HEK293 (cell line): Measurements from ENCODE around the gene PRSS16.

ENCODE experiments used
- CTCF ChIA-PET: fragments of 350-600 bp; formaldehyde crosslinking; extraction: SDS; loops from one replicate; lab custom pipeline; 2021; ENCODE audit warnings: antibody characterized with exemption; lab: Yijun Ruan, JAX
- POLR2A ChIA-PET: fragments of 300-600 bp; formaldehyde crosslinking; extraction: SDS; loops from one replicate; lab custom pipeline; 2020; ENCODE audit warnings: antibody characterized with exemption, inconsistent platforms; lab: Yijun Ruan, JAX
- H3K27ac ChIP-seq: fragments of 200-500 bp; sonication (Bioruptor generic); 2 replicates; pipeline ENCODE4 v1.5.1; 2014; ENCODE audit warnings: low read depth, low read length, control low read depth, inconsistent platforms; ENCODE audit errors: extremely low read depth
- H3K36me3 ChIP-seq, 2 experiments: fragments of 200-500 bp in 1 of 2; sonication (Bioruptor generic) in 1 of 2; 1 replicate in 1 of 2; 2 replicates in 1 of 2; pipeline ENCODE4 v1.5.1; 2014 to 2017; ENCODE audit warnings: inconsistent platforms in 2 of 2, low read length in 2 of 2; ENCODE audit not compliant: control insufficient read depth in 2 of 2, insufficient read depth in 1 of 2
- H3K4me1 ChIP-seq: fragments of 200-500 bp; sonication (Bioruptor generic); 2 replicates; pipeline ENCODE4 v1.5.1; 2014; ENCODE audit warnings: mild to moderate bottlenecking, low read length, inconsistent platforms; ENCODE audit not compliant: control insufficient read depth, insufficient read depth
- H3K4me3 ChIP-seq: 2 replicates; pipeline ENCODE4 v1.5.1; 2011; ENCODE audit warnings: low read depth, mild to moderate bottlenecking, control low read depth, low read length, moderate library complexity
- H3K9me3 ChIP-seq: fragments of 200-500 bp; sonication (Bioruptor generic); 2 replicates; pipeline ENCODE4 v1.5.1; 2014; ENCODE audit warnings: low read depth, low read length, inconsistent platforms; ENCODE audit not compliant: control insufficient read depth, insufficient read depth
- IKZF3 ChIP-seq: fragments of 450-650 bp; IDR thresholded peaks from 2 replicates; pipeline ENCODE4 v1.5.0; 2018; ENCODE audit warnings: missing biosample characterization, mild to moderate bottlenecking, missing genetic modification characterization, moderate library complexity
- KLF17 ChIP-seq: fragments of 450-650 bp; formaldehyde crosslinking; IDR thresholded peaks from 2 replicates; pipeline ENCODE4 v1.5.1; 2016; ENCODE audit warnings: missing biosample characterization, missing genetic modification characterization
- PRDM10 ChIP-seq: fragments of 450-650 bp; formaldehyde crosslinking; IDR thresholded peaks from 2 replicates; pipeline ENCODE4 v1.5.1; 2016; ENCODE audit warnings: missing biosample characterization, missing genetic modification characterization
- REST ChIP-seq: fragments of 450-650 bp; formaldehyde crosslinking; IDR thresholded peaks from 2 replicates; pipeline ENCODE4 v1.5.1; 2016; ENCODE audit warnings: missing biosample characterization, missing genetic modification characterization
- TSHZ1 ChIP-seq: fragments of 450-650 bp; formaldehyde crosslinking; IDR thresholded peaks from 2 replicates; pipeline ENCODE4 v1.5.1; 2016; ENCODE audit warnings: missing biosample characterization, missing genetic modification characterization, borderline replicate concordance
- YY1 ChIP-seq: fragments of 450-650 bp; formaldehyde crosslinking; IDR thresholded peaks from 2 replicates; pipeline ENCODE4 v1.5.1; 2018; ENCODE audit warnings: missing biosample characterization, missing genetic modification characterization
- ZBTB11 ChIP-seq: fragments of 450-650 bp; formaldehyde crosslinking; conservative IDR thresholded peaks from 2 replicates; pipeline ENCODE4 v1.5.1; 2016; ENCODE audit warnings: low read depth, missing biosample characterization, missing genetic modification characterization
- ZBTB17 ChIP-seq: fragments of 450-650 bp; formaldehyde crosslinking; IDR thresholded peaks from 2 replicates; pipeline ENCODE4 v1.5.1; 2016; ENCODE audit warnings: missing biosample characterization, missing genetic modification characterization
- ZNF112 ChIP-seq: fragments of 450-650 bp; formaldehyde crosslinking; IDR thresholded peaks from 2 replicates; pipeline ENCODE4 v1.5.0; 2017; ENCODE audit warnings: missing biosample characterization, missing genetic modification characterization
- ZNF169 ChIP-seq: fragments of 450-650 bp; formaldehyde crosslinking; IDR thresholded peaks from 2 replicates; pipeline ENCODE4 v1.5.1; 2016; ENCODE audit warnings: missing biosample characterization, missing genetic modification characterization
- ZNF335 ChIP-seq: fragments of 450-650 bp; formaldehyde crosslinking; conservative IDR thresholded peaks from 2 replicates; pipeline ENCODE4 v1.5.1; 2016; ENCODE audit warnings: missing biosample characterization, missing genetic modification characterization
- ZNF426 ChIP-seq: fragments of 450-650 bp; formaldehyde crosslinking; IDR thresholded peaks from 2 replicates; pipeline ENCODE4 v1.5.1; 2017; ENCODE audit warnings: missing biosample characterization, missing genetic modification characterization, mild to moderate bottlenecking, inconsistent platforms, moderate library complexity
- ZNF530 ChIP-seq: fragments of 450-650 bp; formaldehyde crosslinking; IDR thresholded peaks from 2 replicates; pipeline ENCODE4 v1.5.1; 2016; ENCODE audit warnings: low read depth, missing biosample characterization, missing genetic modification characterization
- ZNF558 ChIP-seq: fragments of 450-650 bp; formaldehyde crosslinking; IDR thresholded peaks from 2 replicates; pipeline ENCODE4 v1.5.1; 2016; ENCODE audit warnings: missing biosample characterization, missing genetic modification characterization
- ZNF585B ChIP-seq: fragments of 450-650 bp; formaldehyde crosslinking; IDR thresholded peaks from 2 replicates; pipeline ENCODE4 v1.5.1; 2016; ENCODE audit warnings: missing biosample characterization, missing genetic modification characterization
- ZNF596 ChIP-seq: fragments of 450-650 bp; IDR thresholded peaks from 2 replicates; pipeline ENCODE4 v1.5.0; 2018; ENCODE audit warnings: missing biosample characterization, mild to moderate bottlenecking, missing genetic modification characterization, moderate library complexity
- TF ChIP-seq, protein P1 (sequence below): fragments of 450-650 bp; formaldehyde crosslinking; optimal IDR thresholded peaks from 2 replicates; pipeline ENCODE3; 2016; ENCODE audit warnings: missing biosample characterization, mild to moderate bottlenecking, missing genetic modification characterization
- TF ChIP-seq, protein P2 (sequence below): fragments of 450-650 bp; formaldehyde crosslinking; IDR thresholded peaks from 2 replicates; pipeline ENCODE4 v1.5.1; 2016; ENCODE audit warnings: missing biosample characterization, missing genetic modification characterization

PRSS16 gene

DNA sequence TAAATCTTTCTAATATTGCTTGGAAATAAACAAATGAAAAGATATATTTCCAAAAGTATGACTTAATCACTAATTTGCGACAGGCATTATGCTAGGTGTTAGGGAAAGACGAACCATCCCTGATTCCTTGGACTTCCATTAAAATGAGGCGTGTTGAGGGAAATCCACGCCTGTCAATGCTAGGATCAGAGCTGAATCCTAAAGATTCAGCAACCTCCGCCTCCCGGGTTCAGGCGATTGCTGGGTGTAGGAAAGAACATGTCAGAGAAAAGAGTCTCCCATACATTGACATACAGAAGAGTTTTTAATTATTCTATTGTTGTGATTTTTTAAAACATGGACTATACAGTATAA lies 16.8 kb upstream of the PRSS16 start (continued):
- TF ChIP-seq, protein P1, sequence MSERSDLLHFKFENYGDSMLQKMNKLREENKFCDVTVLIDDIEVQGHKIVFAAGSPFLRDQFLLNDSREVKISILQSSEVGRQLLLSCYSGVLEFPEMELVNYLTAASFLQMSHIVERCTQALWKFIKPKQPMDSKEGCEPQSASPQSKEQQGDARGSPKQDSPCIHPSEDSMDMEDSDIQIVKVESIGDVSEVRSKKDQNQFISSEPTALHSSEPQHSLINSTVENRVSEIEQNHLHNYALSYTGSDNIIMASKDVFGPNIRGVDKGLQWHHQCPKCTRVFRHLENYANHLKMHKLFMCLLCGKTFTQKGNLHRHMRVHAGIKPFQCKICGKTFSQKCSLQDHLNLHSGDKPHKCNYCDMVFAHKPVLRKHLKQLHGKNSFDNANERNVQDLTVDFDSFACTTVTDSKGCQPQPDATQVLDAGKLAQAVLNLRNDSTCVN (tag by site-specific recombination) = no peak
- TF ChIP-seq ZNF530 (no peak), PRDM10 (tag by site-specific recombination) (no peak; the same call in 1 of the 2 replicates), ZNF335 (tag by site-specific recombination) (peak; percentile 60; the same call in 1 of the 2 replicates), IKZF3 (tag by site-specific recombination) (peak; percentile 86), ZNF169 (tag by site-specific recombination) (no peak), ZNF112 (tag by site-specific recombination) (no peak), ZNF558 (tag by site-specific recombination) (peak; percentile 7; the same call in 1 of the 2 replicates), ZBTB11 (tag by site-specific recombination) (peak; percentile 13; the same call in 1 of the 2 replicates)
- TF ChIP-seq, protein P2, sequence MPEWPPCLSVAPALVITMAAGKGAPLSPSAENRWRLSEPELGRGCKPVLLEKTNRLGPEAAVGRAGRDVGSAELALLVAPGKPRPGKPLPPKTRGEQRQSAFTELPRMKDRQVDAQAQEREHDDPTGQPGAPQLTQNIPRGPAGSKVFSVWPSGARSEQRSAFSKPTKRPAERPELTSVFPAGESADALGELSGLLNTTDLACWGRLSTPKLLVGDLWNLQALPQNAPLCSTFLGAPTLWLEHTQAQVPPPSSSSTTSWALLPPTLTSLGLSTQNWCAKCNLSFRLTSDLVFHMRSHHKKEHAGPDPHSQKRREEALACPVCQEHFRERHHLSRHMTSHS = no peak

GRCh38 chr6:27234576-27234975 lies 12.9 kb upstream of the PRSS16 start:
- no peak overlapping the region for H3K27ac ChIP-seq
- H3K4me1 ChIP-seq = no peaks in the 10 kb centered on the region
- no peaks in the 10 kb centered on the region for H3K36me3 ChIP-seq
- ChIA-PET CTCF (interaction anchor here (0.6 to 2.4 kb wide), 7 partner anchors 17 to 383 kb away, joined by 3 to 12 read pairs (median 3); no protein-coding TSS in a partner anchor), POLR2A (interaction anchor here (1.0 kb wide), 1 partner anchor 17 kb away, joined by 3 read pairs; no protein-coding TSS in a partner anchor)
- no peaks in the 10 kb centered on the region for H3K9me3 ChIP-seq
- H3K4me3 ChIP-seq = peak overlapping the region; percentile 50
- TF ChIP-seq KLF17 (tag by site-specific recombination) (no peak), ZNF585B (tag by site-specific recombination) (no peak), ZNF426 (tag by site-specific recombination) (no peak), TSHZ1 (tag by site-specific recombination) (no peak), REST (tag by site-specific recombination) (no peak), ZNF596 (tag by site-specific recombination) (no peak), YY1 (tag by site-specific recombination) (no peak), ZBTB17 (no peak)
